GM18873 (cell line): ENCODE data around the gene HYAL2.
A peak's percentile ranks its signal among the peaks of the same experiment; 100 is the strongest.
"Not testable (repeated sequence)": the region's sequence is repeated elsewhere in the genome, so short reads cannot be mapped to it uniquely, and the experiment has no call there.

Source experiments
- ATAC-seq: cut with Tn5 transposase; IDR thresholded peaks from one replicate; pipeline ENCODE4 v1.9.1; 2021; ENCODE audit warnings: mild to moderate bottlenecking, moderate library complexity, moderate number of reproducible peaks; ENCODE audit not compliant: unreplicated experiment, low FRiP score

HYAL2 gene

DNA sequence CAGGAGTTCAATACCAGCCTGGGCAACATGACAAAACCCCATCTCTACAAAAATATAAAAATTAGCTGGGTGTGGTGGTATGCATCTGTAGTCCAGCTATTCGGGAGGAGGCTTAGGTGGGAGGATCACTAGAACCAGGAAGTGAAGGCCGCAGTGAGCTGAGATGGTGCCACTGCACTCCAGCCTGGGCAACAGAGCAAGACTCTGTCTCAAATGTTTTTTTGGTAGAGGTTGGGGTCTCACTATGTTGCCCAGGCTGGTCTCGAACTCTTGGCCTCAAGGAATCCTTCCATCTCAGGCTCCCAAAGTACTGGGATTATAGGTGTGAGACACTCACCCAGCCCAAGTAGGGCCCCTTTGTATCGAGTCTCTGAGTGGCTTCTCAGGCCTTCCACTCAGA lies 28.5 kb downstream of the HYAL2 start:
- ATAC-seq = no peak

DNA sequence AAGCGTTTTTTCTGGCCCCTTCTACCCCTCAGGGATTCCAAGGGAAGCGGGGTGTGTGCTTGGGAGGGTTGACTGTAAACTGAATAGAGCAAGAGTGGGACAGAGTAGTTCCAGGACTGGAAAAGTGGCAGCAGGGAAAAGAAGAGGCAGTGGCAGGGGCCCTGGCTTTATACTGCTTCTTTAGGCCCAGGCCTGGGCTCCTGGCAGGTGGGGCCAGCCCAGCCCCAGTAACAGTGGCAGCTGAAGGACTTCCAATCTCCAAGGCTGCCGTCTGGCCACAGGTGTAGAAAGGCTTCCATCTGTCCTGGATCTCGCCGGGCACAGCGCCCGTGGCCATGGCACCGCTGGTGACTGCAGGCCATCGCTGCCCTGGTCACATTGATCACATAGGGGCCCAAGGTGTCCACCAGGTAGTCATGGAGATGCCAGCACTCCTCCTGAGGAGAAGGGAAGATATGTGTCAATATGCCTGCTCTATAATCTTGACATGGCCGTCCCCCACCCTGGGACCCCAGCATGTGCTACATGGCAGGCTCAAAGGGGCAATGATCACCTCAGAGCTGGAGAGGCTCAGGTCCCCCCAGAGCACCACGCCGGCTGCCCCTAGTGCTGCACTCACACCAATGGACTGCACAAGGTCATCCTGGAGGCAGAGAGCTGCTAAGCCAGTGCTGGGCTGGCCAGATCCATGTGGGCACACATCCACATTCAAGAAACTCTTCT lies 29.3 kb downstream of the HYAL2 start:
- no peak for ATAC-seq

DNA sequence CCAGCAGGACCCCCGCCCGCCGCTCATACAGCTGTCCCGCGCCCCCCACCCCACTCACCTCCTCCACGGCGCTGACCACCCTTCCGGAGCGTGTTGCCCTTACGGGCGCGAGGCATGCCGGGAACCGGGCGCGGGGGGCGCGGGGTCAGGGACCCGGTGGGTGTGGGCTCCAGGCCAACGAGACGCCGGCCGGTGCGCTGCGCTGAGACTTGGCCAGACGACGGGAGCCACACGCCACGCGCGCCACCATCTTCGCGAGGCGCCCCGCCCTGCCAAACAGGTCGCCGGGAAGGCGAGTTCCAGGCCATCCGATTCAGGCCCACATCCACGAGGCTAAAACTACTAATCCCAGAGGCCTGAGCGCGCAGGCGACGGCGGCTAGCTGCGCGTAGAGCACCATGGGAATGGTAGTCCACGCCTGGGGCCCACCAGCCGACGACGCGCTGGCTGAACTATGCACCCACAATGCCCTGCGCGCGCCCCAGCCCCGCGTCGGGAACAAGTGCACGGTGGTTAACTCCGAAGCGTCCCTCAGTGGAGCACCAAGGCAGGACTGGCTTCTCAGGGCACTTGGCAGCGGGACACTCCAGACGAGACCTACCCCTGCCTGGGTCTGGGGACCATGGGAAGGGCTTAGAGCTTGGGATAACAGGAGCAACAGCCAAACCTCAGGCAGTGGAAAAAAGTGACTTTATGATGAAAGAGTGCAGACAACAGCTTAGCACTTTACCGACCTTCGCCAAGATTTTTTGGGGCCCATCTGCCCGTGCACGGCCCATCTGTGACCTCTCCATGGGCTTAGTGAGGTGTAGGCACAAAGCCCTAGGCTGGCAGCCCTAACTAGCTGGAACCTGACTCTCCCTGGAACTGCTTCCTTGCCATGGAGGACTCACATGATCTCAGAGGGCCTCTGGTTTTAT lies 30.1 kb downstream of the HYAL2 start, which contains the start of gene IFRD2:
Gene IFRD2, minus strand, starts transcription at position 271 of the 920 bp plus-strand sequence. Its CDS starts 155 bp downstream, at position 116.
- ATAC-seq = peak; percentile 86

DNA sequence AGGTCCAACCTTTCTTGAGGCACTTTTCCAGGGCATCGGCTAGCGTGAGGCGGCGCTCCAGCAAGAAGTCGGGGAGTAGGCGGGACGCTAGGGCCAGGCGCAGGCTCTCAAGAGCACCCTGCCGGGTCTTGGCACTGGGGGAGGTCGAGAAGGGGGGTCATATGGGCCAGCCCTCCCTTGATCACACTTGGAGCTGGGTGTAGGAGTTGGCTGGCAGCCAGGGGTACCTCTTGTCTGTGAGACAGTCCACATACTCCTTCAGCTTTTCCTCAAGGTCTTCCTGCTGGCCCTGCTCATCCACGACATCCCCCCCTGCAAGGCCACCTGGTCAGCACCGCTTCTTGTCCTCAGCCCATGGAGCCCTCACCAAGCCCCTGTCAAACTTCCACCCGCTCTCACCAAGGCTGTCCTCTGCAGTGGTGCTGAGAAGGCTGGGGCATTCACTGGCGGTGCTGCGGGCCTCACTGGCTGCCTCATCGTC lies 32.3 kb downstream of the HYAL2 start:
- ATAC-seq = no peak

DNA sequence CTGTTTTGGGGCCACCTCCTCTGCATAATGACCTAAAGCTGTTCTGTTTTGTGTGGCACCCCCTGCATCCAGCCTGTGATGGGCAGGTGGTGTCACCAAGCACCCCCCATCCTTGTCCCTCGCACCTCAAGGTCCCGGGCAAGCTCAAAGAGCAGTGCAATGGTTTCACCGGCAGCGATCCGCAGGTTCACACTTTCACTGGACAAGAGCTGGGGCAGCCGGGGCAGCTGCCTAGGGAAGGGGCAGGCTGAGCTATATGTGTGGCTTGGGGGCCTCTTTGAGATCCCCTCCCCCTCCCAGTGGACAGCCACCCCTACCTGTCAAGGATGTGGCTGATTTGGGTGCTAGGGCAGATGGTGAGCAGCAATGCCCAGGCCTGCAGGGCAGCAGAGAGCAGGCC lies 33.4 kb downstream of the HYAL2 start:
- no peak for ATAC-seq

DNA sequence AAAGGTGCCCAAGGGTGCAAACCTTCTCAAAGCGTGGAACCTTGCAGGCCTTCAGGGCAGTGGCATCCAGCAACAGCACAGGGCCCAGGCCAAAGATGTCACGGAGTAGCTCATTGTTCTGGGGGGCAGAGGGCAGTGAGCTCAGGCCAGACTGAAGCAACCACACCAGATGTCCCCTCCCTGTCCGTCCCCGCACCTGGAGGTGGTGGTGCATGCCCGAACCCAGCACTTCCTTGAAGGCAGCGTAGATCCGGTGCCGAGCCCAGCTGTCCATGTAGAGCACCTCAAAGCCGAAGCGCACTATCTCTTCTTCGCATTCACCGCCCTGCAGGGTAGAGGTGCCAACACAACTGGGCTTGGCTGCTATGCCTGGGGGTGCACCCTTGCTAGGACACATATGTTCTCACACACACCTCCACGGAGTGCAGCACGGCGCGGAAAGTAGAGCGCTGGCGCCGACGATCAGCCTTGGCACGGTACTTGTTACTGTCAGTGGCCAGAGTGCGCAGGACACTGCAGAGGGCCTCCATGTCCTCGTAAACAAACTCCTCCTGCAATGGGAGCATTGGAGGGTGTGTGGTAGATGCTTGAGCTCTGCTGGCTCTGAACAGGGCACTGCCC lies 34.0 kb downstream of the HYAL2 start:
- ATAC-seq = no peak

DNA sequence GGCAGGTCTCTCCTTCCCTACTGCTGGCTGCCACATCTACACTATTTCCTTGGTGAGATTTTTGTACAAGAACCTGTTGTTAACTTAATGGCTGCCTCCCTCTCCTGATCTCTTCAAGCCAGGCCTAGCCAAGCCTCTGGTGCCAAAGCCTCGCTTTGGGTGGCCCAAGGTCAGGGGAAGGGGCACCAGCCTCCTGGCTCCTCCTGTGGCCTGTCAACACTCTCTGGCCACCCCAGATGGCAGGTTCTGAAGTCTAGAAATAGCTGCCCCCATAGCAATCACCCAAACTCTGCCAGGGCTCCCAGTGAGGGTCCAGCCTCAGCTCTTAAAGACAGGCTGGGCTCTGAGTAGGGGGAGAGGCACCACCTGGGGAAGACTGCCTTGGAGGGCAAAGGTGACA lies 35.3 kb downstream of the HYAL2 start:
- ATAC-seq = no peak

DNA sequence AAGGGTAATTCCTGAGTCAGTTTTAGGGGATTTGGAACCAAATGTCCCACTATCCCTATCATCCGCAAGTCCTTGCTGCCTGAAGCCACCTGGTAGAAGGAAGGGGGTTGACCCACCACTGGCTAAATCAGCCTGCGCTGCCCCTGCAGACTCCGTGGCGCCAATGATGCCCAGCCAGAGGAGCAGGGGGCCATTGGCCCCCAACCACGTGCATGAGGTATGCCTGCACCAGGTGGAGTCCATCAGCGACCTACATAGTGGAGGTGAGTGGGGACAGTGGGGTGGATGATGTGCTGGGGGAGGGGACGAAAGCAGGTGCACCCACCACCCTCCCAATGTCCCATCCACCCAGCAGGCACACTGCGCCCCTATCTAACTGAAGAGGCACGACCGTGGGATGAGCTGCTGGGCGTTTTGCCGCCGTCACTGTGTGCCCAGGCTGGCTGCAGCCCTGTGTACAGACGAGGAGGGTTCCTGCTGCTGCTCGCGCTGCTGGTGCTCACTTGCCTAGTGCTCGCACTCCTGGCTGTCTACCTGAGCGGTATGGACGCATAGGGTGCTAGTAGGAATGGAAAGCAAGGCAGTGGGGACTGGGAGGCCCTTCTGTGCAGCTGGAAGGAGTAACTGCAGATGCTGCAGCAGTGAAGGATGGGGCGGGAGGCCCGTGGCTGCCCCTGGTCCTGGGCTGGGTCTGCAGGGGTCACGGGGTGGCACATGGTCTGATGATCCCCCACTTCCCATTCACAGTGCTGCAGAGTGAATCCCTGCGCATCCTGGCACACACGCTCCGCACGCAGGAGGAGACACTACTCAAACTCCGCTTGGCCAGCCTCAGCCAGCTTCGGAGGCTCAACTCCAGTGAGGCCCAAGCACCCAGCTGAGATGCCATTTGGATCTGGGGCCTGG lies 36.0 kb downstream of the HYAL2 start:
- ATAC-seq = no peak

DNA sequence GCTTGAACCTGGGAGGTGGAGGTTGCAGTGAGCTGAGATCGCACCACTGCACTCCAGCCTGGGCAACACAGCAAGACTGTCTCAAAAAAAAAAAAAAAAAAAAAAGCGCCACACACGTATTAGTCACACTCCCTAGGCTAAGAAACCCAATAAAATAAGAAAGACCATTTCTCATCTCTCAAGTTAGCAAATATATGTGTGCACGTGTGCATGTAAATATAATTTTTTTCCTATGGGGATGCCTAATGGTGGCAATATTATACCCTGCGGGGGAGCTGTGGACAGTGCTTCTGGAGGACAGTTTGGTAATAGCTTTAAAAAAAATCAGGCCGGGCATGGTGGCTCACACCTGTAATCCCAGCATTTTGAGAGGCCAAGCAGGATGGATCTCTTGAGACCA lies 38.4 kb downstream of the HYAL2 start:
- not testable (repeated sequence) for ATAC-seq

DNA sequence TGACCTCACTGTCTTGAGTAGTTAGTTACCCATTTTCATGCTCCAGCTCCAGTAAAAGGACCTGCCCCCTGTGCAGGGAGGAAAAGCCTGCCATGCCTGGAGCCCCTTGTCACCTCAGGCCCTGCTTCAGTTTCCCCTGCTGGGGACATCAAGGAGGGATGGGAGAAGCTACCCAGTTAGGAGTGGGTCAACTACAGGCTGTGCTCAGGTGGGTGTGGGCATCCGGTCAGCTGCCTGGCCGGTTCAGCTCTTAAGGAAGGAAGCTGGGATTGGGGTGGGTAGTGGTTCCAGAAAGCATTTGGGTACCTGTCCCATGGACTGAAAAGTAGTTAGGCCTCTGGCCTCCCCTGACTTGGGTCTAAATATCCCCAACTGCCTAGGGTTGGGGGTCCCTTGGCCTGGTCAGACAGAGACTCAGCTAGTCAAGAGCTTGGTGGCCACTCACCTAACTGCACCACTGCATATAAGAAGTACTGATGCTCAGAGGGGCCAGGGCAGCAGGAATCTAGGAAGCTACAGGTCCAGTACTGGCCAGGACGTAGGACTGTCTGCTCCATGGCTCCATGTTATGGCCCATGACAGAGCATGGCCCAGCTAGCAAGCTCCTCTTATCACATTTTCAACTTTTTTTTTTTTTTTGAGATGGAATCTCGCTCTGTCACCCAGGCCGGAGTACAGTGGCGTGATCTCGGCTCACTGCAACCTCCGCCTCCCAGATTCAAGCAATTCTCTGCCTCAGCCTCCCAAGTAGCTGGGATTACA lies 43.1 kb downstream of the HYAL2 start:
- ATAC-seq = no peak

DNA sequence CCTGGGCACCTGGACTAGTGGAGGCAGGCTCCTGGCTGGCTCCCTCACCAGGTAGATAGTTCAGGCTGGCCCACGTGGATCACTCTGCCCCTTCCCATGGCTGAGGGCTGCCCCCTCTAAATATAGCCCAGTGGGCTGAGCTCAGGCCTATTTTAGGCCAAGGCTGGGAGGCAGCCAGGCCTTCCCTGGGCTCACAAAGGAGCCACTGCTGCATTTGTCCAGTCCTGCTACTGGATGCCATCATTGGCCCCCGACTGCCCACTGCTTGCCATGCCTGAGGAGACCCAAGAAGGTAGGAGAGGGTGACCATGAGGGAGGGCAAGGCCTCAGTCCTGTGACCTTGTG lies 43.7 kb downstream of the HYAL2 start, which contains the start of gene LSMEM2:
Gene LSMEM2, plus strand, starts transcription at position 208 of the 345 bp plus-strand sequence. Its CDS starts 27 bp downstream, at position 235.
- ATAC-seq = no peak

DNA sequence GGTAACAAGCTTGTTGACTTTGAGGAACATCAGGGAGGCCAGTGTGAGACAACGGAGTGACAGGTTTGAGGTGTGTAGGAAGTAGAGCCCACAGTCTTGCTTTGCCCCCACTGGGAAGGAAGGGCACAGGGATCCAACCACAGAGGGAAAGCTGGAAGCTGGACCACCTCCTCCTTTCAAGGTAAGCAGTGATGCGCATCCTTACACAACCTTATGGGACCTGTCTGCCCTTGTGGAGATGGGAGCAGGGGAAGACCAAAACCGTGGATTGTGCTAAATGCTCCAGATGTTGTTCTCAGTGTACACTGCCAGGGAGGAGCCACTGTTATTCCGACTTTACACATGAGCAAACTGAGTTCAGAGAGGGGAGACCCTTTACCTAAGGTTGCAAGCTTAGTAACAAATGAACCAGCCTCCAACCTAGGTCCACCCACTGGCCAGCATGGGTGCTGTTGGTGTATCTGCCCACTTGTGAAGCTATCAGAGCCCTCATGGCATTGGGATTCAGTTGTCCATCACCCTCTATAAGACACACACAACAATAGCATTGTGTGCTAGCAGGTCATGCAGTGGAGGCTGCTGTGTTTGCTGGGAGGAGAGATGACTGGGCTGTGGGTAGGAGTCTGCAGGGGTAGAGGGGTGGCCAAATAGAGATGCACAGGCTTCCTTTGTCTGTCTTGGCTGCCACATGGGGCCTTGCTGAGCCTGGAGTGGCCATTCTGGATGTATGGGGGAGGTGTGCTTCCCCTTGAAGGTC lies 44.2 kb downstream of the HYAL2 start:
- ATAC-seq = no peak

DNA sequence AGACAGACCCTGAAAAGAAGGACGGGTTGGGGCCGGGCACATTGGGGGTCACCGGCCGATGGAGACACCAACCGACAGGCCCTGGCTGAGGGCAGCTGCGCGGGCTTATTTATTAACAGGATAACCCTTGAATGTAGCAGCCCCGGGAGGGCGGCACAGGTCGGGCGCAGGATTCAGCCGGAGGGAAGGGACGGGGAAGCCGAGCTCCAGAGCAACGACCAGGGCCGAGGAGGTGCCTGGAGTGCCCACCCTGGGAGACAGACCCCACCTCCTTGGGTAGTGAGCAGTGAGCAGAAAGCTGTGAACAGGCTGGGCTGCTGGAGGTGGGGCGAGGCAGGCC lies 45.8 kb downstream of the HYAL2 start:
- ATAC-seq = no peak

DNA sequence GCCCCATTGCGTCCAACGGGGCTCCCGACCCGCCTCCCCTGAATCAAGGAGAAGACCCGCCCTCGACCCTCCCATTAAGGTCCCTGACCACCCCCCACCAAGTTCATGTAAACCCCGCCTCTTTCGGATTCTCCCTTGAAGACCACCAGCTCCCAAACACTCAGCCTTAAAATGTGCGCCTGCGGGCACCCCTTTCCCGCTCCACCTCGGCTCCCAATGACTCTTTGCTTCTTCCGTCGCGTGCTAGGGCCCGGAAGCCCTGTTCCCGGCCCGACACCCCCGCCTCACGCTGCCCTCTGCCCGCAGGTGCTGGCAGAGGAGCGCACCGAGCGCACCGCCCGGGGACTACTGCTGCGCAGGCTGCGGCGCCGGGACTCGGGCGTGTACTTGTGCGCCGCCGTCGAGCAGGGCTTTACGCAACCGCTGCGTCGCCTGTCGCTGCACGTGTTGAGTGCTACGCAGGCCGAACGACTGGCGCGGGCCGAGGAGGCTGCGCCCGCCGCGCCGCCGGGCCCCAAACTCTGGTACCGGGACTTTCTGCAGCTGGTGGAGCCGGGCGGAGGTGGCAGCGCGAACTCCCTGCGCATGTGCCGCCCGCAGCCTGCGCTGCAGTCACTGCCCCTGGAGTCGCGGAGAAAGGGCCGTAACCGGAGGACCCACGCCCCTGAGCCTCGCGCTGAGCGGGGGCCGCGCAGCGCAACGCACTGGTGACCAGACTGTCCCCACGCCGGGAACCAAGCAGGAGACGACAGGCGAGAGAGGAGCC lies 46.4 kb downstream of the HYAL2 start:
- ATAC-seq = no peak

DNA sequence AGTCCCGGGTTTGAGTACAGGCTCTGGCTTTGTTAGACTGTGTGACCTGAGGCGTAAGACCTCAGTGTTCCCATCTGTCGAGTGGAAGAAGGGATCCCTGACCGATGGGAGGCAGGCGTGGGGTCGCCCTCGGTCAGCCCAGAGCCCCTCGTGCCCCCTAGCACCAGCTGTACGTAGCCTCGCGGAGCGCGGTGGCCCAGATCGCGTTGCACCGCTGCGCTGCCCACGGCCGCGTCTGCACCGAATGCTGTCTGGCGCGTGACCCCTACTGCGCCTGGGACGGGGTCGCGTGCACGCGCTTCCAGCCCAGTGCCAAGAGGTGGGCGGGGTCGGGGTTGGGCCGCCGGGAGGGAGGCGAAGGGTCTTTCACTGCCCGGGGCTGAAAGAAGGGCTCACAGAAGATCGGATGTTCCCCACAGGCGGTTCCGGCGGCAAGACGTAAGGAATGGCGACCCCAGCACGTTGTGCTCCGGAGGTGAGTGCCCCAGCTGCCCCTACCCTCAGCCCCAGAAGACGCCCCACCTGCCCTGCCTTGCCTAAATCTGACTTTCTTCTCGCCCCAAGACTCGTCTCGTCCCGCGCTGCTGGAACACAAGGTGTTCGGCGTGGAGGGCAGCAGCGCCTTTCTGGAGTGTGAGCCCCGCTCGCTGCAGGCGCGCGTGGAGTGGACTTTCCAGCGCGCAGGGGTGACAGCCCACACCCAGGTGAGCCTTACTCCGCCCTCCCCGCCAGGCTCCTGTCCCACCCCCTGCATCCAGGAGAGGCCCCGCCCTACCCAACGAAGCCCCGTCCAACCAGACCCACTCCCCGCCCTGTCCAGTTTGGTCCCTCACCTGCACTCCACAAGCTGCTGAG lies 47.2 kb downstream of the HYAL2 start:
- ATAC-seq = no peak

DNA sequence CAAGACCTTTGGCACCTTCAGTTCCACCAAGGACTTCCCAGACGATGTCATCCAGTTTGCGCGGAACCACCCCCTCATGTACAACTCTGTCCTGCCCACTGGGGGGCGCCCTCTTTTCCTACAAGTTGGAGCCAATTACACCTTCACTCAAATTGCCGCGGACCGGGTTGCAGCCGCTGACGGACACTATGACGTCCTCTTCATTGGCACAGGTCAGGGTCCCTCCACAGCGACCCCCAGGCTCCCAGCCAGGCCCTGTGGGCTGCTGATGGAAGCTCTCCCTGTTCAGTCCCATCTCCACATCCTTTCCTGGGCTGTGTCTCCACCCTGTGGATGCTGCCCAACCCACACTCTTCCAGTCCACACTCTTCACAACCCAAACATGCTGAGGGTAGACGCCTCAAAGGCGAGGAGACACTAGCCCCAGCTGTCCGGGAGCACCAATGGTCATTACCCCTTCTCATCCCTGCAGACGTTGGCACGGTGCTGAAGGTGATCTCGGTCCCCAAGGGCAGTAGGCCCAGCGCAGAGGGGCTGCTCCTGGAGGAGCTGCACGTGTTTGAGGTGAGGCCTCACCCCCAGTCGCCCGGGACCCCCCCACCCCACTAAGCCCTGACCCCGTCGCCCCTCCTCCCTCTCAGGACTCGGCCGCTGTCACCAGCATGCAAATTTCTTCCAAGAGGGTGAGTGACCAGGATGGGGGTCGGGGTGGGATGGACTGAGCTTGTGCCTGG lies 48.0 kb downstream of the HYAL2 start:
- ATAC-seq = no peak
